MCF 10A (cell line): Measurements from ENCODE around the gene RELT. TPM values are rescaled to one million over a fixed set of nuclear protein-coding genes. Genes with fewer than 3 reads are reported as not detected.

Experiments used
- BruUV-seq: library from RNA; stranded (reverse); fragments of 400-500 nt; replicated peaks from 2 replicates; lab custom pipeline; 2021; lab: Mats Ljungman, UMichigan
- CTCF ChIA-PET: fragments of 300-600 bp; sonication (Branson Sonifier 250); formaldehyde crosslinking; extraction: SDS; loops from one replicate; lab custom pipeline; 2021; ENCODE audit warnings: antibody characterized with exemption, inconsistent platforms; lab: Yijun Ruan, JAX
- POLR2A ChIA-PET: fragments of 300-600, 350-650 bp; sonication (Branson Sonifier 250); formaldehyde crosslinking; extraction: SDS; loops from one replicate; lab custom pipeline; 2020; ENCODE audit warnings: antibody characterized with exemption, inconsistent platforms; lab: Yijun Ruan, JAX
- DNase-seq: peaks from one replicate; pipeline ENCODE4 v3.0.0-alpha.2; 2018; ENCODE audit not compliant: unreplicated experiment
- H3K27ac Mint-ChIP-seq: one replicate; pipeline ENCODE4 v1.8.0; 2022; ENCODE audit warnings: mild to moderate bottlenecking, low read depth, mixed read lengths; ENCODE audit not compliant: unreplicated experiment
- H3K27me3 Mint-ChIP-seq: one replicate; pipeline ENCODE4 v1.8.0; 2022; ENCODE audit warnings: mixed read lengths; ENCODE audit not compliant: insufficient read depth, unreplicated experiment
- H3K36me3 Mint-ChIP-seq: one replicate; pipeline ENCODE4 v1.8.0; 2022; ENCODE audit warnings: mild to moderate bottlenecking, moderate library complexity, mixed read lengths; ENCODE audit not compliant: insufficient read depth, unreplicated experiment
- H3K4me1 Mint-ChIP-seq: one replicate; pipeline ENCODE4 v1.8.0; 2022; ENCODE audit warnings: mixed read lengths; ENCODE audit not compliant: insufficient read depth, unreplicated experiment
- H3K4me3 Mint-ChIP-seq: one replicate; pipeline ENCODE4 v1.8.0; 2022; ENCODE audit warnings: mild to moderate bottlenecking, moderate library complexity, mixed read lengths; ENCODE audit not compliant: unreplicated experiment
- H3K9me3 Mint-ChIP-seq: one replicate; pipeline ENCODE4 v1.8.0; 2022; ENCODE audit warnings: mixed read lengths; ENCODE audit not compliant: unreplicated experiment
- intact Hi-C: fragments of 100-400 bp; cut with micrococcal nuclease; formaldehyde crosslinking; loops from 2 replicates; pipeline ENCODE4 v1.14.1; 2022
- total RNA-seq: library from RNA; stranded (reverse); gene quantifications from 2 replicates; pipeline ENCODE4 v1.2.3, GENCODE V29; 2022
- TF ChIP-seq, protein P1 (sequence below): fragments of 200-600 bp; IDR thresholded peaks from one replicate; pipeline ENCODE4 v1.8.0; 2022; ENCODE audit warnings: antibody characterized with exemption, mild to moderate bottlenecking; ENCODE audit not compliant: unreplicated experiment

RELT gene
- total RNA-seq, 1 experiment from 2014 or later: 8.4 TPM

DNA sequence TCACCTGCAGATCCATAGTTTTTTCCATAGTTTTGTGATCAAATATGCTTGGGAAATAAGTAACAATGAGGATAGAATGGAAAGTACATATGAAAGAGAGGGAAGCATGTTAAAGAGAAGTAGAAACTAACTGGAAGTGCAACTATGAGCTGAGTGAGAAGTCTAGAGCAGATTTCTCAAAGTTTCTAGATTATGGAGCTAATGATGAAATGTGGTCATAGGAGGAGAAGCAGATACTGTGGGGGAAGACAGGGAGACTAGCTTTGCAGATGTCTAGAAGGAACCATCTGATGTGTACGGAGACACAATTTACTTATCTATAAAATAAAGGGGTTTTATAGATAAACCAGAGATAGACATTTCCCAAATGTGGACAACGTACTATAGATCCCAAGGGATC is 37.1 kb downstream of the RELT start:
- ChIA-PET POLR2A (interaction anchor here (1.3 kb wide), 1 partner anchor 10 kb away, joined by 6 read pairs; no protein-coding TSS in a partner anchor), CTCF (interaction anchor here (0.7 kb wide), 2 partner anchors 10 to 65 kb away, joined by 3 read pairs; no protein-coding TSS in a partner anchor)
- no TSS peak for BruUV-seq
- TF ChIP-seq, protein P1, sequence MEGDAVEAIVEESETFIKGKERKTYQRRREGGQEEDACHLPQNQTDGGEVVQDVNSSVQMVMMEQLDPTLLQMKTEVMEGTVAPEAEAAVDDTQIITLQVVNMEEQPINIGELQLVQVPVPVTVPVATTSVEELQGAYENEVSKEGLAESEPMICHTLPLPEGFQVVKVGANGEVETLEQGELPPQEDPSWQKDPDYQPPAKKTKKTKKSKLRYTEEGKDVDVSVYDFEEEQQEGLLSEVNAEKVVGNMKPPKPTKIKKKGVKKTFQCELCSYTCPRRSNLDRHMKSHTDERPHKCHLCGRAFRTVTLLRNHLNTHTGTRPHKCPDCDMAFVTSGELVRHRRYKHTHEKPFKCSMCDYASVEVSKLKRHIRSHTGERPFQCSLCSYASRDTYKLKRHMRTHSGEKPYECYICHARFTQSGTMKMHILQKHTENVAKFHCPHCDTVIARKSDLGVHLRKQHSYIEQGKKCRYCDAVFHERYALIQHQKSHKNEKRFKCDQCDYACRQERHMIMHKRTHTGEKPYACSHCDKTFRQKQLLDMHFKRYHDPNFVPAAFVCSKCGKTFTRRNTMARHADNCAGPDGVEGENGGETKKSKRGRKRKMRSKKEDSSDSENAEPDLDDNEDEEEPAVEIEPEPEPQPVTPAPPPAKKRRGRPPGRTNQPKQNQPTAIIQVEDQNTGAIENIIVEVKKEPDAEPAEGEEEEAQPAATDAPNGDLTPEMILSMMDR: no peak
- intact Hi-C loops: no loop called here
- Mint-ChIP-seq H3K36me3 (peaks cover 5% of the 10 kb centered on the region), H3K4me3 (no peak overlapping the region), H3K27me3 (no peaks in the 10 kb centered on the region), H3K27ac (no peak overlapping the region), H3K9me3 (no peaks in the 10 kb centered on the region), H3K4me1 (peaks cover 6% of the 10 kb centered on the region)
- no peak for DNase-seq

DNA sequence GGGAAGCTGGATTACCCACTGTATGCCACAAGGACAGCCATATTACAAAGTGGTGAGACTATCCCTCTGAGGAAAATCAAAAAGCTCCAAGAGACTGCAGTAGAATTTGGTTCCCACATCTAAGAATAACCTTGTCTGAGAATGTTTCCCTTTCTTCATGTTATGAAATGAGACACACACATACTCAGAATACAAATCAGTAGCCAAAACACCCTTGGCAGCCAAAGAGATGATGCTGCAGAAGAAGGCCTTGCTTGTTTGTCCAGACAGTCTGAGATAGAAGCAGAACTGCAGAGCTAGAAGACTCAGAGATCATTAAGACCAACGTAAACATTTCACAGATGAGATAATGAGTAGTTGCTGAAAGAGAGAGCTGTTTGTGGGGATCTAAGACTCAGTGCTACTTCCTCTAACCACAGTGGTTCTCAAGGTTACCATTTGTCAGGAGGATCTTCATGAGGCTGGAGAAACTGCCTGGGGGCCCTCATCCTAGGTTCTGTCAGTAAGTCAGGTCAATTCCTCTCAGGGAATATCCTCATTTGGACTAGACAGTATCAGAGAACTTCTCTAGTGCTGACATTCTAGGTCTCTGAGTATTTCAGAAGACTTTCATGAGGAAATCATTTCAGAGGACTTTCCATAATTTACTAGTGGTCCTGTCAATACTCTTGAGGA is 38.9 kb downstream of the RELT start:
- peaks cover 6% of the 10 kb centered on the region for H3K4me1 Mint-ChIP-seq
- ChIA-PET POLR2A (no interaction called here), CTCF (interaction anchor here (0.7 to 1.6 kb wide), 4 partner anchors 11 to 209 kb away, joined by 3 to 6 read pairs (median 4); no protein-coding TSS in a partner anchor)
- DNase-seq: no peak
- no peak overlapping the region for H3K27ac Mint-ChIP-seq
- no peaks in the 10 kb centered on the region for H3K9me3 Mint-ChIP-seq
- BruUV-seq: no TSS peak
- intact Hi-C loops: no loop called here
- no peak overlapping the region for H3K4me3 Mint-ChIP-seq
- H3K27me3 Mint-ChIP-seq: no peaks in the 10 kb centered on the region
- TF ChIP-seq, protein P1: no peak
- H3K36me3 Mint-ChIP-seq: peaks cover 5% of the 10 kb centered on the region

DNA sequence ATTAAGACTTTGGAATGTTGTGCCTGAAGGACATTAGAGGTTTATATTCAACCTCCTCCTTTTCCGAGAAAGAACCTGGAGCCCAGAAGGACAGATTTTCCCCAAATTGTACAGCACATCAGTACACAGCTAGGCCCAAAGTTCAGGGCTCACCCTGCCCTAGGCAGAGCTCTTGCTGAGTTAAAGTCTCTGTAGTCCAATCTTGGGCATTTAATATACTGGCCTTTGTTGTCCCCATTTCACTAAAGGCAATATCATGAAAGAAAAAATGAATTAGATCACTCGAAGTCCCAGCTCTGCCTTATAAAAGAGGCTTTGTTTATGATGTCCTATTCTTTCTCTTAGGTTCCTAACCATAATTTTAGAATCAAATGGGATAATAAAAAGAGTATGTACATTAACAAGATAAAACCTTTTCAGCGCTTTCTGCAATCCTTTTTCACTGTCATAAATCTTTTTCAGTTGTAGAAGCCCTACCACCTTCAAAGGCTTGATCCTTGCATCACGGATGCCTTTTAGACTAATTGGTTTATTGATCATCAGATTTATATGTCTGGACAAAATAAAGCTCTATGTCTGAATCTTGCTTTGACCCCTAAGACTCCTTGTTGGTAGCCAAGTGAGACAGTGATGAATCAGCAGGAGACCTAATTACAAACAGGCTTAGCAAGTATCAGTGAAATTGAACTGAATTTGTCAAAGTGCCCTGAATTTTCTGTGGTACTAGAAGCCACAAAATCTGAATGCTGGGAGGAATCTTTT is 39.8 kb downstream of the RELT start:
- POLR2A ChIA-PET: interaction anchor here (0.6 kb wide), 1 partner anchor 1573 kb away, joined by 3 read pairs; the partner anchor contains the start of gene NEU3
- TF ChIP-seq, protein P1: no peak
- no peak for DNase-seq
- BruUV-seq: no TSS peak
- intact Hi-C loops: no loop called here
- Mint-ChIP-seq H3K9me3 (no peaks in the 10 kb centered on the region), H3K4me1 (peaks cover 6% of the 10 kb centered on the region), H3K27me3 (no peaks in the 10 kb centered on the region), H3K36me3 (peaks cover 9% of the 10 kb centered on the region), H3K4me3 (no peak overlapping the region), H3K27ac (no peak overlapping the region)
- CTCF ChIA-PET: interaction anchor here (1.2 to 1.4 kb wide), 2 partner anchors 63 to 245 kb away, joined by 3 to 4 read pairs; no protein-coding TSS in a partner anchor

DNA sequence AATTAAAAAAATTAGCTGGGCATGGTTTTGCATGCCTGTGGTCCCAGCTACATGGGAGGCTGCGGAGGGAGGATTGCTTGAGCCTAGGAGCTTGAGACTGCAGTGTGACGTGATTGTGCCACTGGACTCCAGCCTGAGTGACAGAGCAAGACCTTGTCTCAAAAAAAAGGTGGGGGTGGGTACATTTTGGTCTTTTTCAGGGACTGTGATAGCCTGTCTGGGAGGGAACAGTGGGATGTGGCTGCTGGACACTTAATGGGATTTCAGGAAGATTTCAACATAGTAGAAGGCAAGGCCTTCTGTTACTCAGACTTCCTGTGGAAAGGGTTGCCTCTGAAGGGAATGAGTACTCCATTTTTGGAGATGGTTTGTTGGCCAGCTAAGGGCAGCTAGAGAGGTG is 40.6 kb downstream of the RELT start:
- POLR2A ChIA-PET: interaction anchor here (0.6 kb wide), 1 partner anchor 1572 kb away, joined by 3 read pairs; the partner anchor contains the start of gene NEU3
- H3K36me3 Mint-ChIP-seq: peaks cover 9% of the 10 kb centered on the region
- CTCF ChIA-PET: interaction anchor here (0.6 to 1.2 kb wide), 2 partner anchors 12 to 244 kb away, joined by 3 read pairs; no protein-coding TSS in a partner anchor
- no peaks in the 10 kb centered on the region for H3K27me3 Mint-ChIP-seq
- H3K9me3 Mint-ChIP-seq: no peaks in the 10 kb centered on the region
- intact Hi-C loops: no loop called here
- peaks cover 4% of the 10 kb centered on the region for H3K4me1 Mint-ChIP-seq
- TF ChIP-seq, protein P1: no peak
- no peak overlapping the region for H3K4me3 Mint-ChIP-seq
- H3K27ac Mint-ChIP-seq: no peak overlapping the region
- no peak for DNase-seq
- BruUV-seq: no TSS peak
